MCF 10A (cell line): ENCODE measurements around the gene MAP1LC3A. TPM values are rescaled to one million over a fixed set of nuclear protein-coding genes. Genes with fewer than 3 reads are reported as not detected.

Experiments
- BruUV-seq: library from RNA; stranded (reverse); fragments of 400-500 nt; replicated peaks from 2 replicates; lab custom pipeline; 2021; lab: Mats Ljungman, UMichigan
- CTCF ChIA-PET: fragments of 300-600 bp; sonication (Branson Sonifier 250); formaldehyde crosslinking; extraction: SDS; loops from one replicate; lab custom pipeline; 2021; ENCODE audit warnings: antibody characterized with exemption, inconsistent platforms; lab: Yijun Ruan, JAX
- POLR2A ChIA-PET: fragments of 300-600, 350-650 bp; sonication (Branson Sonifier 250); formaldehyde crosslinking; extraction: SDS; loops from one replicate; lab custom pipeline; 2020; ENCODE audit warnings: antibody characterized with exemption, inconsistent platforms; lab: Yijun Ruan, JAX
- DNase-seq: peaks from one replicate; pipeline ENCODE4 v3.0.0-alpha.2; 2018; ENCODE audit not compliant: unreplicated experiment
- H3K27ac Mint-ChIP-seq: one replicate; pipeline ENCODE4 v1.8.0; 2022; ENCODE audit warnings: mild to moderate bottlenecking, low read depth, mixed read lengths; ENCODE audit not compliant: unreplicated experiment
- H3K27me3 Mint-ChIP-seq: one replicate; pipeline ENCODE4 v1.8.0; 2022; ENCODE audit warnings: mixed read lengths; ENCODE audit not compliant: insufficient read depth, unreplicated experiment
- H3K36me3 Mint-ChIP-seq: one replicate; pipeline ENCODE4 v1.8.0; 2022; ENCODE audit warnings: mild to moderate bottlenecking, moderate library complexity, mixed read lengths; ENCODE audit not compliant: insufficient read depth, unreplicated experiment
- H3K4me1 Mint-ChIP-seq: one replicate; pipeline ENCODE4 v1.8.0; 2022; ENCODE audit warnings: mixed read lengths; ENCODE audit not compliant: insufficient read depth, unreplicated experiment
- H3K4me3 Mint-ChIP-seq: one replicate; pipeline ENCODE4 v1.8.0; 2022; ENCODE audit warnings: mild to moderate bottlenecking, moderate library complexity, mixed read lengths; ENCODE audit not compliant: unreplicated experiment
- H3K9me3 Mint-ChIP-seq: one replicate; pipeline ENCODE4 v1.8.0; 2022; ENCODE audit warnings: mixed read lengths; ENCODE audit not compliant: unreplicated experiment
- intact Hi-C: fragments of 100-400 bp; cut with micrococcal nuclease; formaldehyde crosslinking; loops from 2 replicates; pipeline ENCODE4 v1.14.1; 2022
- total RNA-seq: library from RNA; stranded (reverse); gene quantifications from 2 replicates; pipeline ENCODE4 v1.2.3, GENCODE V29; 2022
- TF ChIP-seq, protein P1 (sequence below): fragments of 200-600 bp; IDR thresholded peaks from one replicate; pipeline ENCODE4 v1.8.0; 2022; ENCODE audit warnings: antibody characterized with exemption, mild to moderate bottlenecking; ENCODE audit not compliant: unreplicated experiment

Gene MAP1LC3A
- total RNA-seq, 1 experiment from 2014 or later, result 10.5 TPM

DNA sequence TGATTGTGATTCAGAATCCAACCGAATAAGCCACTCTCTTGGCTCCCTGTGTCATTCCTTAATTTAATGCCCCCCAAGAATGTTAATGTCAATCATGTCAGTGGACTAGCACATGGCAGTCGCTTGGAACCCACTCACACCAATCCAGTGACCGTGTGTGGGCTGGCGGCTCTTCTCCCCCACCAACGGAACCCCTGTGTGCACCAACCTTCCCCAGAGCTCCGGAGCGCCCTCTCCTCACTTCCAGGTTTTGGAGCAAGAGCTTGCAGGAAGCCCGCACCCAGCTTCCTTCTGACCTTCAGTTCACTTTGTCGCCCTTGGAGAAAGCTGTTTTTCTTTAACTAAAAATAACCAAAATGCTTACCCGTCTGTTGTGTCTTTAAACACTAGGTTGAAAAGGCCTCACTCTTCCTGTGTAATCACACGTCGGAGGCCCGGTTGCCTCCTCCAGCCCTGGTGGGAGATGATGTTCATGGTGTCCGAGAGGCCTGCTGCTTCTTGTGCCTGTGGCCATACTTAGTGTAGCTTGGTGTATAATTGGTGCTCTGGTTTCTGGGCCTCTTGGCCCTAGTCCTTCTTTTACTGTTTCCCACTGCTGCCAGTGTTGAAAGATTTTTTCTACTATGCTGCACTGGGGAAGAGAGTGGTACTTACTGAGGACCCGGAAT lies 17.8 kb upstream of the MAP1LC3A start:
- H3K4me1 Mint-ChIP-seq, result no peaks in the 10 kb centered on the region
- no peaks in the 10 kb centered on the region for H3K9me3 Mint-ChIP-seq
- ChIA-PET POLR2A (interaction anchor here (0.7 to 0.8 kb wide), 2 partner anchors 25 to 336 kb away, joined by 3 read pairs; partner anchors contain the start of gene ACSS2), CTCF (interaction anchor here (0.9 to 3.4 kb wide), 3 partner anchors 10 to 228 kb away, joined by 3 to 19 read pairs (median 14); no protein-coding TSS in a partner anchor)
- H3K36me3 Mint-ChIP-seq, result peaks cover 68% of the 10 kb centered on the region
- TF ChIP-seq, protein P1, sequence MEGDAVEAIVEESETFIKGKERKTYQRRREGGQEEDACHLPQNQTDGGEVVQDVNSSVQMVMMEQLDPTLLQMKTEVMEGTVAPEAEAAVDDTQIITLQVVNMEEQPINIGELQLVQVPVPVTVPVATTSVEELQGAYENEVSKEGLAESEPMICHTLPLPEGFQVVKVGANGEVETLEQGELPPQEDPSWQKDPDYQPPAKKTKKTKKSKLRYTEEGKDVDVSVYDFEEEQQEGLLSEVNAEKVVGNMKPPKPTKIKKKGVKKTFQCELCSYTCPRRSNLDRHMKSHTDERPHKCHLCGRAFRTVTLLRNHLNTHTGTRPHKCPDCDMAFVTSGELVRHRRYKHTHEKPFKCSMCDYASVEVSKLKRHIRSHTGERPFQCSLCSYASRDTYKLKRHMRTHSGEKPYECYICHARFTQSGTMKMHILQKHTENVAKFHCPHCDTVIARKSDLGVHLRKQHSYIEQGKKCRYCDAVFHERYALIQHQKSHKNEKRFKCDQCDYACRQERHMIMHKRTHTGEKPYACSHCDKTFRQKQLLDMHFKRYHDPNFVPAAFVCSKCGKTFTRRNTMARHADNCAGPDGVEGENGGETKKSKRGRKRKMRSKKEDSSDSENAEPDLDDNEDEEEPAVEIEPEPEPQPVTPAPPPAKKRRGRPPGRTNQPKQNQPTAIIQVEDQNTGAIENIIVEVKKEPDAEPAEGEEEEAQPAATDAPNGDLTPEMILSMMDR, result no peak
- H3K27ac Mint-ChIP-seq, result no peak overlapping the region
- intact Hi-C loops, result no loop called here
- H3K4me3 Mint-ChIP-seq, result no peak overlapping the region
- DNase-seq, result no peak
- no peaks in the 10 kb centered on the region for H3K27me3 Mint-ChIP-seq
- no TSS peak for BruUV-seq

DNA sequence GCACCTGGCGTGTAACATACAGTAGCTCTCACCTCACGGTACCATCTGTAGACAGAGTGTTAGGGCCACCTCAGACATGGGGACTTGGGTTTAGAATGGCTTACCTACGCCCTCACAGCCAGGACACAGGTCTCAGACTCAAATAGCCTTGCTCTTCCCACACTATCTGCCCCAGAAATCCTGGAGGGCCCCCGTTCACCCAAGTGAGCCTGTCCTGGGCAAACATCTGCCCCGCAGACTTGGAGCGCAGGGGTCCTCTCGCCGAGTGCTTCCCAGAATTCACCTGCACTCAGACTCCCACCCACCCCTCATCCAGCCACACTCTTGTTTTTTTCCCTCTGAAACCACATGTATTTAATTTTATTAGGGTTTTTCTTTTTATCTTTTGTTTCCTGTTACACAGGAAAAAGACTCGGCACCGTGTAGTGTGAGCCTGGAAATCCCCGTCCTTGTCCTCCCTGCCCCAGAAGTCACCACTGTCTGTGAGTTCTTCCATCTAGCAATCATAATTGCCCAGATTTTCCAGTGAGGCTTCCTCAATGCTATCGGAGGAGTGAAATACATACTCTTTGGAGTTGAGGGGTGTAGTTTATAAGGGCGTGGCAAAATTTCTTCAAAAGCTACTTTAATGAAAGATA lies 17.1 kb upstream of the MAP1LC3A start:
- TF ChIP-seq, protein P1, result no peak
- no peak overlapping the region for H3K27ac Mint-ChIP-seq
- no peaks in the 10 kb centered on the region for H3K4me1 Mint-ChIP-seq
- no TSS peak for BruUV-seq
- ChIA-PET POLR2A (no interaction called here), CTCF (interaction anchor here (0.8 to 3.4 kb wide), 4 partner anchors 11 to 60 kb away, joined by 3 to 19 read pairs (median 3); no protein-coding TSS in a partner anchor)
- peaks cover 65% of the 10 kb centered on the region for H3K36me3 Mint-ChIP-seq
- no peaks in the 10 kb centered on the region for H3K27me3 Mint-ChIP-seq
- no peak overlapping the region for H3K4me3 Mint-ChIP-seq
- H3K9me3 Mint-ChIP-seq, result no peaks in the 10 kb centered on the region
- intact Hi-C loops, result no loop called here
- no peak for DNase-seq

DNA sequence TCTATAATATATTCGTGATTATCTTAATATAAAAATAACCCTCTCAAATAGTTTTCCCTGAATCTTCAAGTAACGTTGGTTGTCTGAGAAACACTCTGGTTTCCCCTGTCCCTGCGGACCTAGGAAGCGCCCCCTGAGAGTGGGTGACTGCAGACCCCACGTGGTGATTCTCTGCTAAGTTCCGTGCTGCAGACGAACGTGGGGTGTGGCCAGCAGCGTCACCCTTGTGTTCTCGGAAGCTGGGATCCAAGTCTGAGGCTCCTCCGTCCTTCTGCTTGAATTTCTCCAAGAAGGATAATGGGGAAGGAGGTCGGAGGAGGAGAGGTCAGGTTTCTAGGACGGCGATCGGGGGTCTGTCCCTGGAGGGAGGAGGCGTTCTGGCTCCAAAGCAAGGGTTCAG lies 16.6 kb upstream of the MAP1LC3A start:
- peaks cover 59% of the 10 kb centered on the region for H3K36me3 Mint-ChIP-seq
- POLR2A ChIA-PET, result no interaction called here
- H3K4me1 Mint-ChIP-seq, result peaks cover 5% of the 10 kb centered on the region
- CTCF ChIA-PET, result interaction anchor here (0.8 to 1.0 kb wide), 2 partner anchors 21 to 59 kb away, joined by 3 read pairs; no protein-coding TSS in a partner anchor
- intact Hi-C loops, result no loop called here
- TF ChIP-seq, protein P1, result no peak
- H3K27ac Mint-ChIP-seq, result no peak overlapping the region
- H3K27me3 Mint-ChIP-seq, result no peaks in the 10 kb centered on the region
- no peak for DNase-seq
- no peak overlapping the region for H3K4me3 Mint-ChIP-seq
- no peaks in the 10 kb centered on the region for H3K9me3 Mint-ChIP-seq
- no TSS peak for BruUV-seq

DNA sequence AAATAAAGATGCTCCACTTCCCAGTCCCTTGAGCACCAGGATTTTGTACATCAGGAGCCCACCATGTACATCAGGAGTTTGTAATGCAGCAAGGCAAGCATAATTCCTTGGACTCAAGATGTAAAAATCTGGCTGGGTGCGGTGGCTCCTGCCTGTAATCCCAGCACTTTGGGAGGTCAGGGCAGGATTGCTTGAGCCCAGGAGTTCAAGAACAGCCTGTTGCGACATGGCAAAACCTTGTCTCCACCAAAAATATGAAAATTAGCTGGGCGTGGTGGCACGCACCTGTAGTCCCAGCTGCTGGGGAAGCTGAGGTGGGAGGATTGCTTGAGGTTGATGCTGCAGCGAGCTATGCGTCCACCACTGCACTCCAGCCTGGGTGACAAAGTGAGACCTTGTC lies 16.1 kb upstream of the MAP1LC3A start:
- ChIA-PET CTCF (interaction anchor here (0.7 to 1.0 kb wide), 2 partner anchors 21 to 130 kb away, joined by 3 read pairs; no protein-coding TSS in a partner anchor), POLR2A (no interaction called here)
- Mint-ChIP-seq H3K4me1 (peaks cover 6% of the 10 kb centered on the region), H3K36me3 (peaks cover 54% of the 10 kb centered on the region), H3K27me3 (no peaks in the 10 kb centered on the region), H3K4me3 (no peak overlapping the region), H3K27ac (no peak overlapping the region), H3K9me3 (no peaks in the 10 kb centered on the region)
- no TSS peak for BruUV-seq
- DNase-seq, result no peak
- intact Hi-C loops, result no loop called here
- TF ChIP-seq, protein P1, result no peak
